Measurements from ENCODE around the gene CBLN4.

DNA sequence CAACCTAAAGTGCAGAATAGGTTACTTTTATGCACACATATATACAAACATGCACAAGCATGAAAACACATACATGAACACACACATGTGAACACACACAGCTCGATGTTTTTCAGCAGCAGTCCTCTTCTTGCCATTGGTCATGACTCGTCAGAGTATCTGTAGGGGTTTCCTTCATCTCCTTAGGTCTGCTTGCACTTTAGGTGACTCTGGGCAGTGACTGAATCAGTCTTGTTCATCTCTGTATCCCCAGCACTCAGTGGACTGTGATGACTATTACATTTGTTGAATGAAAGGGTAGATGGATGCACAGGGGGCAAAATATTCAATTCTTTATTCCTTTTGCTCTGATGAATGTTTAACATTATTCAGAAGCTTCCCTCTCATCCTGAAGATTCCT lies 26.8 kb downstream of the CBLN4 start:
- no peak for TF ChIP-seq CTCF (IDR thresholded peaks at IDR 0.05)
- no peak for TF ChIP-seq POLR2AphosphoS5 (IDR thresholded peaks at IDR 0.05)

Data from sigmoid colon (tissue), 4 donors.